GM12874 (cell line): ENCODE data around the gene BBS9.

ENCODE experiments used
- TF ChIP-seq, protein P1 (sequence below): IDR thresholded peaks from 2 replicates; pipeline ENCODE4 v1.5.1; 2011; ENCODE audit warnings: low read depth, mild to moderate bottlenecking, control low read depth, low read length, moderate library complexity; ENCODE audit not compliant: insufficient read depth

Gene BBS9

DNA sequence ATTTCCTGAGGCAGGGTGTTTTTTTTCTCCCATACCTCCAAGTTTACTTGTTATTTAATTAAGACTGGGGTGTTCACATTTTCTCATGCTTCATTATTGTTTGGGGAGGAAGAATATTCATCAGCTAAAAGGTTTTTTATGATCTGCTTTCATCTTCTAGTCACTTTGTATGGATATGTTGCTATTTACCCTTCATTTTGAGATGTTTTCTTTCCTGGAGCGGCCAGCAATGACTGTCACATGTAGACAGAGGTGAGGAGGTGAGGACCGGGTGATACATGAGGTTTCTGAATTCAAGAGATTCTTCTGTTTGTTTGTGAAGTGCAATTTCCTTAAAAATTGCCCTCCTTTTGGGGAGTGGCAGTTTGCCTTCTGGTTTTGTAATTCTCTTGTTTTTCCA lies 514.2 kb downstream of the BBS9 start:
- TF ChIP-seq, protein P1, sequence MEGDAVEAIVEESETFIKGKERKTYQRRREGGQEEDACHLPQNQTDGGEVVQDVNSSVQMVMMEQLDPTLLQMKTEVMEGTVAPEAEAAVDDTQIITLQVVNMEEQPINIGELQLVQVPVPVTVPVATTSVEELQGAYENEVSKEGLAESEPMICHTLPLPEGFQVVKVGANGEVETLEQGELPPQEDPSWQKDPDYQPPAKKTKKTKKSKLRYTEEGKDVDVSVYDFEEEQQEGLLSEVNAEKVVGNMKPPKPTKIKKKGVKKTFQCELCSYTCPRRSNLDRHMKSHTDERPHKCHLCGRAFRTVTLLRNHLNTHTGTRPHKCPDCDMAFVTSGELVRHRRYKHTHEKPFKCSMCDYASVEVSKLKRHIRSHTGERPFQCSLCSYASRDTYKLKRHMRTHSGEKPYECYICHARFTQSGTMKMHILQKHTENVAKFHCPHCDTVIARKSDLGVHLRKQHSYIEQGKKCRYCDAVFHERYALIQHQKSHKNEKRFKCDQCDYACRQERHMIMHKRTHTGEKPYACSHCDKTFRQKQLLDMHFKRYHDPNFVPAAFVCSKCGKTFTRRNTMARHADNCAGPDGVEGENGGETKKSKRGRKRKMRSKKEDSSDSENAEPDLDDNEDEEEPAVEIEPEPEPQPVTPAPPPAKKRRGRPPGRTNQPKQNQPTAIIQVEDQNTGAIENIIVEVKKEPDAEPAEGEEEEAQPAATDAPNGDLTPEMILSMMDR, result no peak

DNA sequence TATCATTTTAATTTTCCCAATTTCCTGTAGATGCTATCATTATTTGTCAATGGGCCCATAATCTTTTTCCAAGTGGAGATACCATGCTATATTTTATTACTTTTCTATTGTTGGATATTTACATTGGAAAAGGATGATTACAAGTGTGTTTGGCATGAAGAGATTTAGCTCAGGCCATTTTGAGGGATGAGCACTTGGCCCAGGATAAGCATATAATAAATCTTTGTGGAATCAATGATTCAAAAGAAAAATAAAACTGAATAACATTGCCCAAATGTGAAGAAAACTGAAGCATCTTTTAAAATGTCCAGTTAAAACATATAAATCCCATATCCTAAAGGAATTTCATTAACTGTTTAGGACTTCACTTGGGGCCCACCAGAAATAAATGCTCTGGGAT lies 515.1 kb downstream of the BBS9 start:
- TF ChIP-seq, protein P1, result no peak

DNA sequence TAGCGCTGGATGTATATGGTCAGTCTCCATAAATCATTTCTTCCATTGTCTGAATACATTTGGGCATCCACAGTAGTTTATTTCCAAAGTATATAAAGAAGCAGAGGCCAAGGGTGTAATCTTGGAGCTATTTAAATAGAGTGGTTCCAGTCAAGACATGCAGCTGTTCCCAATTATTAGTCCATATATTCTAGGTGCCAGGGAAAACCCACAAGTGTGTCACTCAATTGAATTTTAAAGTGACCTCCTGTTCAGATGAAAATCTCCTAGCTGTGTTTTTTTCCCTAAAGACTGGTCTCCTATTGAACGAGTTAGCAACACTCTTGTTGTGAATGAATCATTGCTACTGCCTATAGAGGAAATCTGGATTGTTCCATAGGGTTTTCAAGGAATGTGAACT lies 515.7 kb downstream of the BBS9 start:
- TF ChIP-seq, protein P1, result no peak

DNA sequence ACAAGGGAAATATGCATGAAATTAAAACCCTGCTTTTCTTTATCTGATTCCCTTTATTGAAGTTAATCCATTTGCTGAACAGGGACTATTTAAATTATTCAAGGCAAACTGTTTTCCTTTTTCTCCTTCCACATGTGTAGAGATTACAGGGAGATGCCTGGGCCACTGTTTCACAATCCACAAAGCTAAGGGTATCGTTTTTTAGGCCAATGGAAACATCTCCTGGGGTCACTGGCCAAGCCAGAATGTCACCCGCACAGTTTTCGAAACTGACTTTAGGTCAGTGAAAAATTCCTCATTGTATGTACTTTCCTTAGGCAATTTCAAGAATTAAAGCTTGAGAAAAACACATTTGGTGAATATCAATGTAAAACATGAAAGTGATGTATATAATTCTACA lies 516.8 kb downstream of the BBS9 start:
- TF ChIP-seq, protein P1, result no peak

DNA sequence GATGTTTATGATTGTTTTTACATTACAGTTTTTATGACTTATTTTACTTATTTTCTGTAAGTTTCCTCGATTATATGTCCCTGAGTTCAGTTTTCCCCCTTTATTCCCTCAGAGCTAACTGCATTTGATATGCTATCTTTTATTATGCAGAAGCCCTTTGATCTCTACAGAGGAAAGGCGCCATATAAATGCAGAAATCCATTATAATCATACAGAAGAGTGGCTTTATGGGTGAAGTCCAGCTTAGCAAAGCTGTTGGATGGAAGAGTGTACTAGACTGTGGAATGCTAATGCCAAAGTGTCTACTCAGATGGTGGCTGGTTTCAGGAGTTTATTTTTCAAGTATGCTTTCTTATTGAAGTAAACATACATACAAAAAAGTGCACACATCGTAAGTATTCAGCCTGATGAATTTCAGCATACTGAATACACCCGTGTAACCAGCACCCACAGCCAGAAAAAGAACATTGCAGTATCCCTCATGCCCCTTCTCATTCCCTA lies 517.6 kb downstream of the BBS9 start:
- TF ChIP-seq, protein P1, result no peak

DNA sequence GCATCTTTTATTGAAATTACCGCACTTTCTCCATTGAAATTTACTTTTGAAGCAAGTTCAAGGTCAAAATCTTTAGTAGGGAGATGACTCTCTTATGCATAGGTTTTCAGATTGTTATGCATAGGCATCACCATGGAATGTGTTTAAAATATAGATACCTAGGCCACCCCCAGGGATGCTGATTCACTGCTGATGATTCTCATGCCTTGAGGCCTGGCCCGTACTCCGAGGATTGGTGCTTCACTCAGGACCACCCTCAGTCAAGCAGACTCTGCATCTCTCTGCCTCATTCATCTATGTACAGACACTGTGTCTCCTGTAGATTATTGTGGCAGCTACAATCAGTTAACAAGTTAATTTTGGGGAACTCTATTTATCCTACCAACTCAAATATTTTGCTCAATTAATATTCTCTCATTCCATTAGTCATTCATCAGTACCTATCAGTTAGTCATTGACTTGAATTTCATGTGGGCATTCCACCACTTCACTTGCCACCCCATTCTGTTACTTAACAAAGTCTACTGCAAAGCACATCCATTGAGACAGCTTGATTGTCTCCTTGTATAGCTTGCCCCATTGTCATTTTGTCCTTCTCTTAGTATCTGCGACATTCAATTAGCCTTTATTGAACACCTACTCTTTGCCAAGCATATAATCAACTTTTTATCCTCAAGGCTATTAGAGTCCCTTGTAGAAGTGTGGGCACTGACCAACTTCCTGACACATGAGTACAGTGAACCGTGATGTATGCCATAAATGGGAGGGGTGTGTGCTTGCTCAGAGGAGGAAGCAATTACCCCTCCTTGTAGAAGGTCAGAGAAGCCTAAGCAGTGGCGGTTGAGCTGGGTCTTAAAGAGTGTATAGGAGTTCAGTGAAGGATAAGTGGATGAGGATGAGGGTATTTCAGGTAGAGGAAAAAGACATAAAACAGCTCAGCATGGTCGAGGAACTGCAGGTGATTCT lies 520.4 kb downstream of the BBS9 start:
- TF ChIP-seq, protein P1, result no peak

DNA sequence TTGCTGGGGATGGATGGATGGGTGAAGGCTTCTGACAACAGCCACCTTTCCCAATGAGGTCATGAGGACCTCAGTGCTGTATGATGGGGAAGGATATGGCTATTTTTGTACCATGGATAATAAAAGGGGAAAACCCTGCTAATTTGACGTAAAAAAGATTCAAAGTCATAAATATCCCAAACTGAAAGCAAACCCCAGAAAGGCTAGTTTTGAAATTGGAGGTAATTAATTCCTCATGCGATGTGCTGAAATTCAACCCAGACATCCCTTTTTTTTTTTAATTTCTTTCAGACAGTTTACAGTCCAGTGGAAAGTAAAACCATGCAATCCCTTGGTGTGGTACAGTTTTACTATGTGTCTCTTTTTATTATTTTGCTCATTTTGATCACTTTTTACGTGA lies 521.5 kb downstream of the BBS9 start:
- TF ChIP-seq, protein P1, result no peak
